Endothelial cell of umbilical vein (primary cell): ENCODE results near the gene NEUROG1. TPM values are rescaled to one million over a fixed set of nuclear protein-coding genes. Genes with fewer than 3 reads are reported as not detected.

Source experiments
- BruUV-seq: library from RNA; stranded (reverse); fragments of 400-500 nt; replicated peaks from 2 replicates; lab custom pipeline; 2021; lab: Mats Ljungman, UMichigan
- CTCF ChIA-PET: fragments of 300-600, 350-600 bp; sonication (Branson Sonifier 250); formaldehyde crosslinking; loops from one replicate; lab custom pipeline; 2021; ENCODE audit warnings: antibody characterized with exemption, inconsistent platforms; lab: Charles Lee
- POLR2A ChIA-PET: fragments of 300-600, 350-600 bp; sonication (Branson Sonifier 250); formaldehyde crosslinking; loops from one replicate; lab custom pipeline; 2021; ENCODE audit warnings: antibody characterized with exemption, inconsistent platforms; lab: Charles Lee
- DNase-seq: peaks from one replicate; pipeline ENCODE4 v3.0.0-alpha.2; 2011; ENCODE audit warnings: low read depth, low spot score
- FAIRE-seq: peaks from 2 replicates; lab custom pipeline; 2011; peaks lifted over from hg19 to GRCh38; lab: Jason Lieb, UNC
- H2AFZ ChIP-seq: 2 replicates; pipeline ENCODE4 v1.6.0; 2012; ENCODE audit warnings: low read depth, low read length, control low read depth, inconsistent platforms
- H3K27ac ChIP-seq: 2 replicates; pipeline ENCODE4 v1.5.1; 2011; ENCODE audit warnings: low read depth, mild to moderate bottlenecking, control low read depth, low read length, moderate library complexity; ENCODE audit not compliant: insufficient read depth
- H3K27me3 ChIP-seq, 2 experiments: 2 replicates each; pipeline versions ENCODE4 v1.6.0 to v1.6.1; 2011; ENCODE audit warnings: low read length in 2 of 2, mixed read lengths in 1 of 2; ENCODE audit not compliant: control insufficient read depth in 2 of 2, insufficient read depth in 2 of 2
- H3K36me3 ChIP-seq, 2 experiments: 2 replicates in 1 of 2; 3 replicates in 1 of 2; pipeline ENCODE4 v1.5.1; 2011; ENCODE audit warnings: low read length in 2 of 2, mild to moderate bottlenecking in 1 of 2, moderate library complexity in 1 of 2; ENCODE audit not compliant: control insufficient read depth in 2 of 2, insufficient read depth in 2 of 2; ENCODE audit errors: extremely low read depth in 1 of 2
- H3K4me1 ChIP-seq: 3 replicates; pipeline ENCODE4 v1.5.1; 2011; ENCODE audit warnings: mild to moderate bottlenecking, low read length; ENCODE audit not compliant: control insufficient read depth, insufficient read depth; ENCODE audit errors: extremely low read depth
- H3K4me2 ChIP-seq: 2 replicates; pipeline ENCODE4 v1.6.1; 2011; ENCODE audit warnings: low read length, control low read depth, mixed read lengths; ENCODE audit not compliant: insufficient read depth
- H3K4me3 ChIP-seq, 3 experiments: fragments of 200-600 bp in 1 of 3; sonication (generic), shearing (Covaris generic) in 1 of 3; replicated peaks in 1 of 3; 2 replicates each; pipeline ENCODE4 v1.5.1; 2011 to 2016; ENCODE audit warnings: control low read depth in 3 of 3, low read length in 3 of 3, mild to moderate bottlenecking in 2 of 3, inconsistent platforms in 1 of 3, low read depth in 1 of 3, moderate library complexity in 1 of 3; ENCODE audit not compliant: insufficient read depth in 1 of 3
- H3K79me2 ChIP-seq: 2 replicates; pipeline ENCODE4 v1.6.0; 2012; ENCODE audit warnings: low read length, inconsistent platforms; ENCODE audit not compliant: control insufficient read depth, insufficient read depth
- H3K9ac ChIP-seq: replicated peaks from 2 replicates; pipeline ENCODE3; 2011; ENCODE audit warnings: low read length, control low read depth; ENCODE audit not compliant: insufficient read depth; ENCODE audit errors: extremely low read depth
- H3K9me1 ChIP-seq: replicated peaks from 3 replicates; pipeline ENCODE4 v1.6.0; 2011; ENCODE audit warnings: mild to moderate bottlenecking, low read length; ENCODE audit not compliant: control insufficient read depth, insufficient read depth; ENCODE audit errors: extremely low read depth
- H3K9me3 ChIP-seq: replicated peaks from 2 replicates; pipeline ENCODE4 v1.5.1; 2012; ENCODE audit warnings: low read length, inconsistent platforms; ENCODE audit not compliant: control insufficient read depth, insufficient read depth
- H4K20me1 ChIP-seq: replicated peaks from 2 replicates; pipeline ENCODE3; 2011; ENCODE audit warnings: mild to moderate bottlenecking, low read length; ENCODE audit not compliant: control insufficient read depth, insufficient read depth; ENCODE audit errors: extremely low read depth
- CTCF ChIP-seq, 2 donors: IDR thresholded peaks; 1 replicate in 1 of 2; 2 replicates in 1 of 2; pipeline ENCODE4 v1.5.1; 2011; ENCODE audit warnings: low read length in 2 of 2, mild to moderate bottlenecking in 2 of 2, moderate library complexity in 2 of 2, control low read depth in 1 of 2, inconsistent platforms in 1 of 2, low read depth in 1 of 2; ENCODE audit not compliant: insufficient read depth in 1 of 2; ENCODE audit errors: extremely low read depth in 1 of 2
- EZH2 ChIP-seq: IDR thresholded peaks from 2 replicates; pipeline ENCODE4 v1.6.1; 2012; ENCODE audit warnings: borderline replicate concordance, low read depth, mild to moderate bottlenecking, moderate library complexity, low read length, inconsistent platforms; ENCODE audit not compliant: severe bottlenecking
- FOS ChIP-seq: IDR thresholded peaks from 2 replicates; pipeline ENCODE4 v1.6.1; 2011; ENCODE audit warnings: mild to moderate bottlenecking, low read length, moderate library complexity, borderline replicate concordance; ENCODE audit not compliant: insufficient read depth
- GATA2 ChIP-seq: IDR thresholded peaks from 2 replicates; pipeline ENCODE4 v1.7.0; 2011; ENCODE audit warnings: low read depth, mild to moderate bottlenecking, moderate library complexity, mixed read lengths, low read length; ENCODE audit not compliant: insufficient read length, insufficient read depth
- JUN ChIP-seq: IDR thresholded peaks from 2 replicates; pipeline ENCODE4 v1.6.1; 2011; ENCODE audit warnings: borderline replicate concordance, low read depth; ENCODE audit not compliant: insufficient read length, insufficient read depth
- MAX ChIP-seq: IDR thresholded peaks from 2 replicates; pipeline ENCODE4 v1.6.1; 2011; ENCODE audit not compliant: insufficient read depth, insufficient read length
- MYC ChIP-seq: IDR thresholded peaks from one replicate; pipeline ENCODE4 v1.6.1; 2011; ENCODE audit warnings: mild to moderate bottlenecking, low read depth, low read length
- POLR2A ChIP-seq: IDR thresholded peaks from 2 replicates; pipeline ENCODE4 v1.6.1; 2012; ENCODE audit warnings: low read depth, mild to moderate bottlenecking, control low read depth, low read length
- POLR2AphosphoS5 ChIP-seq: IDR thresholded peaks from 2 replicates; pipeline ENCODE4 v1.6.1; 2012; ENCODE audit warnings: low read depth, mild to moderate bottlenecking, control low read depth, low read length, moderate library complexity; ENCODE audit not compliant: insufficient read depth
- dilution Hi-C: fragments of 300-500 bp; cut with MboI; formaldehyde crosslinking; loops from one replicate; pipeline ENCODE4 v1.15.0; 2019; ENCODE audit warnings: low sequenced_read_pairs; ENCODE audit not compliant: extremely low pct_ligation_motif_present
- intact Hi-C: fragments of 100-400 bp; cut with micrococcal nuclease; formaldehyde crosslinking; loops from one replicate; pipeline ENCODE4 v1.10.0; 2022
- polyA plus RNA-seq, 4 experiments: library from polyadenylated mRNA; depleted of rRNA in 3 of 4; stranded (reverse) in 3 of 4; unstranded in 1 of 4; fragments of >200 nt; gene quantifications; 2 replicates each; pipeline versions ENCODE4 v1.2.1 to v1.2.3, GENCODE V29; 2011 to 2012; ENCODE audit warnings: missing spikeins in 1 of 4
- total RNA-seq: library from RNA; stranded (reverse); gene quantifications from 2 replicates; pipeline ENCODE4 v1.2.3, GENCODE V29; 2021

NEUROG1 gene
- total and polyA plus RNA-seq, 2 donors (not counting 3 experiments of a cell fraction or from before 2014, with no cell fraction given) = not detected

DNA sequence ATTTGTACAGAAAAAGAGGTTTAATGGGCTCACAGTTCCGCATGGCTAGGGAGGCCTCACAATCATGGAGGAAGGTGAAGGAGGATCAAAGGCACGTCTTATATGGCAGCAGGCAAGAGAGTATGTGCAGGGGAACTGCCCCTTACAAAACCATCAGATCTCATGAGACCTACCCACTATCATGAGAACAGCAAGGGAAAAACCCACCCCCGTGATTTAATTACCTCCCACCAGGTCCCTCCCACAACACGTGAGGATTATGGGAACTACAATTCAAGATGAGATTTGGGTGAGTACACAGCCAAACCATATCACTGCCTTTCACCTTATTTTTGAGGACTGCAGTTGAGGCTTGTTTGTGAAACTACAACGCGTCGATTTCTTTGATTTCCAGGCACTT lies 20.9 kb upstream of the NEUROG1 start:
- H3K79me2 ChIP-seq = no peaks in the 10 kb centered on the region
- BruUV-seq = no TSS peak
- H2AFZ ChIP-seq = no peak overlapping the region
- no peaks in the 10 kb centered on the region for H3K4me1 ChIP-seq
- H3K9ac ChIP-seq = no peak overlapping the region
- H3K27me3 ChIP-seq = peaks cover 4 to 19% of the 10 kb centered on the region in 2 experiments
- no peaks in the 10 kb centered on the region for H3K36me3 ChIP-seq
- H3K4me3 ChIP-seq = no peak overlapping the region
- CTCF ChIA-PET = interaction anchor here (9.1 to 14.5 kb wide), 2 partner anchors 9 to 92 kb away, joined by 149 to 661 read pairs; no protein-coding TSS in a partner anchor
- H3K9me3 ChIP-seq = no peaks in the 10 kb centered on the region
- FAIRE-seq (no peak), DNase-seq (no peak)
- H4K20me1 ChIP-seq = no peaks in the 10 kb centered on the region
- no peaks in the 10 kb centered on the region for H3K9me1 ChIP-seq
- H3K4me2 ChIP-seq = no peak overlapping the region
- intact Hi-C loops = no loop called here
- H3K27ac ChIP-seq = no peak overlapping the region
- no peak for TF ChIP-seq MYC
- TF ChIP-seq MAX = no peak
- TF ChIP-seq GATA2 = no peak
- TF ChIP-seq JUN = no peak
- TF ChIP-seq POLR2A = no peak
- no peak for TF ChIP-seq CTCF (IDR thresholded peaks at IDR 0.05; ENCODE audit: extremely low read depth in 1 of 2, insufficient read depth in 1 of 2, low read depth in 1 of 2, low read length in 2 of 2)
- TF ChIP-seq EZH2 = no peak
- no peak for TF ChIP-seq POLR2AphosphoS5
- no peak for TF ChIP-seq FOS
- dilution Hi-C loops = loop anchor here (25.0 kb wide), 1 partner anchor 94 kb away; the partner anchor contains the start of gene TIFAB
- POLR2A ChIA-PET = no interaction called here
